ENCODE results near the gene PLBD1.

PLBD1 gene, protein sequence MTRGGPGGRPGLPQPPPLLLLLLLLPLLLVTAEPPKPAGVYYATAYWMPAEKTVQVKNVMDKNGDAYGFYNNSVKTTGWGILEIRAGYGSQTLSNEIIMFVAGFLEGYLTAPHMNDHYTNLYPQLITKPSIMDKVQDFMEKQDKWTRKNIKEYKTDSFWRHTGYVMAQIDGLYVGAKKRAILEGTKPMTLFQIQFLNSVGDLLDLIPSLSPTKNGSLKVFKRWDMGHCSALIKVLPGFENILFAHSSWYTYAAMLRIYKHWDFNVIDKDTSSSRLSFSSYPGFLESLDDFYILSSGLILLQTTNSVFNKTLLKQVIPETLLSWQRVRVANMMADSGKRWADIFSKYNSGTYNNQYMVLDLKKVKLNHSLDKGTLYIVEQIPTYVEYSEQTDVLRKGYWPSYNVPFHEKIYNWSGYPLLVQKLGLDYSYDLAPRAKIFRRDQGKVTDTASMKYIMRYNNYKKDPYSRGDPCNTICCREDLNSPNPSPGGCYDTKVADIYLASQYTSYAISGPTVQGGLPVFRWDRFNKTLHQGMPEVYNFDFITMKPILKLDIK

GRCh38 chr12:14567351-14568162 lies at the start of gene PLBD1:
TSS of gene PLBD1 (minus strand) at chr12:14567883. CDS start at chr12:14567696, 187 bp downstream.
- DNase-seq = no peak

- no peak for DNase-seq
These were observed 47.0 kb upstream of the PLBD1 start for GRCh38 chr12:14614704-14615121.

DNA sequence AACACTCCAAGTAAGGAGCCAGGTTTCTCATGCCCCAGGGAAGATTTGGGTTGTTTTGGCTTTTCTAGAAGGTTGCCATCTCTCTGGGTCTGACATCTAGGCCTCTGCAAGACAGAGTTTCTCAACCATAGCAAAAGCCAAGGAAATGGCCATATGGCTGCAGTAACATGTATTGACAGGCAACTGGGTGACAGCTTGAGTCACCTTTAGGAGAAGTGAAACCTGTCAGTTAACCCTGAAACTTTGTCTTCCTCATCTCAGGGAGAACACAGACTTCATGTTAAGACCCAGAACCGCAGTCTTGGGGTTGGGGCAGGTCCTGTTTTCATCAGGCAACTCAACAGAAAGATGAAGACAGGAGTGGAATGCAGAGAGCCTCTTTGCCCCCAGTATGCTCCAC lies 46.0 kb upstream of the PLBD1 start:
- no peak for DNase-seq

- no peak for DNase-seq
These were observed 45.3 kb upstream of the PLBD1 start for GRCh38 chr12:14612898-14613445.

DNA sequence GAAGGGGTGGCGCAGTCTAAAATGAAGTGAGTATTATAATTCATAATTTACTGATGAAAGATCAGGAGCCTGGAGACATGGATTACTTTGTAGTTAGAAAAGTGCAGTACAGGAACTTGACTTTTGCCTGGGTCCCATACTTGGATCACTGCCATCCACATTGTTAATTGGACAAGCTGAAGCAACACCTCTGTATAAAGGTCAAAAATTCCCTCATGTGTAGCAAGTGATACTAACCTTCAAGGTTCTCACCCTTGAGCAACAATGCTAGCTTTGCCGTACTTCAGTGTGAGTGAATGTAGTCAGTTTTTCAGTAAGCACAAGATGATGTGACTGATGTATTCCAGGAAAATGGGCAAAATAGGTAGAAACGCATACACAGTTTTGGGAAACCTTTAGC lies 44.6 kb upstream of the PLBD1 start:
- no peak for DNase-seq

GRCh38 chr12:14611640-14612203 lies 44.0 kb upstream of the PLBD1 start:
- no peak for DNase-seq

GRCh38 chr12:14607568-14607967 lies 39.9 kb upstream of the PLBD1 start:
- DNase-seq = no peak

GRCh38 chr12:14605401-14605989 lies 37.8 kb upstream of the PLBD1 start:
- DNase-seq = no peak

DNA sequence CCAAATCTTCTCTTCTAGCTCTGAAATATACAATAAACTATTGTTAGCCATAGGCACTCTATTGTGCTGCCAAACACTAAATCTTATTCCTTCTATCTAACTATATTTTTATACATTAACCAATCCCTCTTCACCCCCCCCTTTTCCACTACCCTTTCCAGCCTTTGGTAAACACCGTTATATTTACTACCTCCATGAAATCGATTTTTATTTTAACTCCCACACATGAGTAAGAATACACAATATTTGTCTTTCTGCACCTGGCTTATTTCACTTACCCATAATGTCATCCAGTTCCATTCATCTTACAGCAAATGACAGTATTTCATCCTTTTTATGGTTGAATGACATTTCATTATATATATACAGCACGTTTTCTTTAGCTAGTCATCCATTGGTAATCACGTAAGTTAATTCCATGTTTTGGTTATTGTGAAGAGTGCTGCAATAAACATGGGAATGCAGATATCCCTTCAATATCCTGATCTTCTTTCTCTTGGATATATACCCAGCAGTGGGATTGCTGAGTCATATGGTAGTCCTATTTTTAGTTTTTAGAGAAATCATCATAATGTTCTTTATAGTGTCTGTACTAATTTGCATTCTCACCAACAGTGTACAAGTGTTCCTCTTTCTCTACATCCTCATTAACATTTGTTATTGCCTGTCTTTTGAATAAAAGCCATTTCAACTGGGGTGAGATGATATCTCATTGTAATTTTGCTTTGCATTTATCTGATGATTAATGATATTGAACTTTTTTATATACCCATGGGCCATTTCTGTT lies 34.2 kb upstream of the PLBD1 start:
- DNase-seq = no peak

GRCh38 chr12:14597480-14597879 lies 29.8 kb upstream of the PLBD1 start:
- no peak for DNase-seq

GRCh38 chr12:14591719-14592118 lies 24.0 kb upstream of the PLBD1 start:
- DNase-seq = no peak

DNA sequence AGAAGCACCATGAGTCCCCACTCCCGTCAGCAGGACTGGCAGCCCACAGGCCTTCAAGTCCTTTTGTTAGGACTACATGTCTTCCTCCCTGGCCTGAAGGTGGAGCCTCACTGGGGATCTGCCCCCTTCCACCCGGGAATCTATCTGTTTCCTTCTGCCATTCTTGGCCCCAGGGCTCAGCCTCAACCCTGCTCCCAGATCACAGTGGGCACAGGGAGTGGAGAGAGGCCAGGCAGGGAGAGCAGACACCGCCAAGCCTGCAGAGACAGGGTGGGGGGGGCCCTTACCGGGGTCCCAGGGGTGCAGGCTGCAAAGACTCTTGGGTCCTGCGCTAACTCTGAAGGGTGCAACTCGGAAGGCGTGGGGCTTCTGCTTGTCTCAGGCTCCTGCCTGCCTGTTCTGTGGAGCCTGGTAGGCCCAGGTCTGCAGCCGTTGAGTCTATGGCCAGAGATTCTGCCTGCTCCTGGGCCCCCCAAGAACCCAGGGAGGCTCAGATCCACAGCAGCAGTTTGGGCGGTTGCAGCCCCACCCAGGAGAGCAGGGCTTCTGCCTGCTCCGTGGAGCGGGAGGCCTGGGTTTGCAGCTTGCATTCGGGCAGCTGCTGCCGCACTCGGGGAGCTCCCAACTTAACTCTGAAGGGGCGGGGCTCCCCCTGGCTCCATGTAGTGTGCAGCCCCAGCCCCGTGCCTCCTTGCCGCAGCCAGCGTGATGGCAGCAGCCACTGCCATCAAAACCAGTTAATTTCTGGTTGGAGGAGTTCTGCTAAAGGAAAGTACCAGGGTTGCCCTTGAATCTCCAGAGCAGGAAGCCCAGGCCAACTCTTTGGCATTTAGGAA lies 21.7 kb upstream of the PLBD1 start:
- DNase-seq = no peak

DNA sequence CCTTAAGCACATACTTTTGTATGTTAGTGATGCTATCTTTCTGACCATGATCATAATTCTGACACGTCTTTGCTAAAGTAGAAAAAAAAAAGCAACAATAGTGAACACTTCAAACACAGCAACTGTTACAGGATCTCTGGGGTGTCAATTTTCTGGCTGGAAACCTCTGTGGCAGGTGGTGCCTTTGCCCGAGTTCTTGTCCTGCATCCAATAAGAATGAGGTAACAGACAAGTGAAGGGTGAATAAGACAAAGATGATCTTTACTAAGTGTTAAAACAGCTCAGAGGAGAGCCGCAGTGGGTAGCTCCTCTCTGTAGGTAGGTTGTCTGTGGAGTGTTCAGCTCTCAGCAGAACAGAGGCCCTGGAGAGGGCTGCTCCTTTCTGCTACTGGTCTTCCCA lies 20.9 kb upstream of the PLBD1 start:
- no peak for DNase-seq

GRCh38 chr12:14578646-14579045 lies 11.0 kb upstream of the PLBD1 start:
- DNase-seq = no peak

DNA sequence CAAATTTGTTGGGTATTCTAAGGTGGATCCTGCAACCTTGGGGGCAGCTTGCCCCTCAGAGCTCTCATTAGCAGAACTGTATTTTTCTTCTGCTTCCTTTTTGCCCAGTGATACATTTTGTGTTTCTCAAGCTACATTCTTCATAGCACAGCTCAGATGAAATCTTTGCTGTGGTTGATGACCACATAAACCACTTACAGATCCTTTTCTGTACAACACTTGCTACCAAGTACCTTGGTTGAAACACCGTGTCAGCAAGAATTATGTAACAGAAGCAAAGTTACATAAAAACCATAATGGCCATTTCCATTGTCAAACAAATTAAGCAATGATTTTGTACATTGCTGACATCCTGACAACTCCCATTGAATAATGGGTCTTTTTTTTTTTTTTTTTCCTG lies 9.7 kb upstream of the PLBD1 start:
- DNase-seq = no peak

DNA sequence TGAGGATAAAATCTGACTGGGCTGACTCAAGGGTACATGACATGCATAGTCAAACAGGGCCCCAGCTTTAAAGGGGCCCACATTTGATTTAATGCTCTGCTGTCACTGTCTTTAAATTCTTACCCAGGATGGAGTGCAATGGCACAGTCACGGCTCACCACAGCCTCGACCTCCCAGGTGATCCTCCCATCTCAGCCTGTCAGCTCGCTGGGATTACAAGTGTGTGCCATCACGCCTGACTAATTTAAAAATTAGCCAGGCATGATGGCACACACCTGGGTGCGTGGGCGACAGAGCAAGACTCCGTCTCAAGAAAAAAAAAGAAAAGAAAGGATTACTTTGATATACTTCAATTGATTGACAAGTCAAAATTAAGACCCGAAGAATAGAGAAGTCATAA lies 9.2 kb upstream of the PLBD1 start:
- DNase-seq = no peak

DNA sequence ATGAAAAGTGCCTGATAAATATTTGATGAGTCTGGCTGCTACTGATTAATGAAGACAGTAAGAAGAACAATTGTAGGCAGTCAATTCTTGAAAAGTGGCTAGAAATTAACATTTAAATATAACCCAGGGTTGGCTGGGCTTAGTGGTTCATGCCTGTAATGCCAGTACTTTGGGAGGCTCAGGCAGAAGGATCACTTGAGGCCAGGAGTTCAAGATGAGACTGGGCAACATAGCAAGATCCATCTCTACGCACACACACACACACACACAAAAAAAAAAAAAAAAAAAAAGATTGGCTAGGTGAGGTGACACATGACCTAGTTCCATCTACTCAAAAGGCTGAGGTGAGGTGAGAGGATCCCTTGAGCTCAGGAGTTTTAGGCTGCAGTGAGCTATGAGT lies 7.9 kb upstream of the PLBD1 start:
- DNase-seq = no peak

DNA sequence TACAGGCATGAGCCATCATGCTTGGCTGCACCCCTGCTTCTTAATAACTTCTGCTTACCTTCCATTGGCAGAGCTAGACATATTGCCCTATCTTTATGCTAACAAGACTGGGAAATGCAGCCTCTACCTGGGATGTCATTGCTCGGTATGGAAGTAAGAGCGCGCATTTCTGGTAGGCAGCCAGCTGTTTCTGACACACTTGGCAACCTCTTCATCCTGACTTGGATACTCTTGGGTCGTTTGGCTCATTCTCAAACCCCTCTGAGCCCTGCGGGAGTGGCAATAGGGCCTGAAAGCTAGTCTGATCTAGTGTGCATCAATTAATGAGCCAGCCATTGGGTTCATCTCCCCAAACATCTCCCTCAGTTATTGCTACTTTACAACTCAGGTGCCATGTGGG lies 5.4 kb upstream of the PLBD1 start:
- no peak for DNase-seq

GRCh38 chr12:14572401-14572800 lies 4.7 kb upstream of the PLBD1 start:
- DNase-seq = no peak

DNA sequence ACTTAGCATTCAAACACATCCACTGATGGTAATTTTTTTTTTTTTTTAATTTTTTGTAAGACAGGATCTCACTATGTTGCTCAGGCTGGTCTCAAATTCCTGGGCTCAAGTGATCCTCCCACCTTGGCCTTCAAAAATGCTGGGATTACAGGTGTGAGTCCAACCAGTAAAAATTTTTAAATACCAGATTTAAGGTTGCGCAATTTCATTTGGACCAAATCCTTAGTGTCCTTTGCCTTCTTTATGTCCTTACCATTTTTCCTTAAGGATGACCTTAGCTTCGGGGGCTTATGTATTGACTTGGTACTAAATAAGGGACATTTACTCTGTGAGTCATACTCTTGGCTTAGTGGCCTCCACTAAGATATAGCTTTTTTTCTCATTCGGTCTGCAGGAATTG lies 4.1 kb upstream of the PLBD1 start:
- DNase-seq = no peak

- no peak for DNase-seq
These were observed 2.5 kb upstream of the PLBD1 start for GRCh38 chr12:14570231-14570630.

Measured in activated naive CD4-positive, alpha-beta T cell treated with Interleukin-2 at 50 U/mL for 16 hours (primary cell).